ENCODE data around the gene HBG2.

The HBG2 gene

DNA sequence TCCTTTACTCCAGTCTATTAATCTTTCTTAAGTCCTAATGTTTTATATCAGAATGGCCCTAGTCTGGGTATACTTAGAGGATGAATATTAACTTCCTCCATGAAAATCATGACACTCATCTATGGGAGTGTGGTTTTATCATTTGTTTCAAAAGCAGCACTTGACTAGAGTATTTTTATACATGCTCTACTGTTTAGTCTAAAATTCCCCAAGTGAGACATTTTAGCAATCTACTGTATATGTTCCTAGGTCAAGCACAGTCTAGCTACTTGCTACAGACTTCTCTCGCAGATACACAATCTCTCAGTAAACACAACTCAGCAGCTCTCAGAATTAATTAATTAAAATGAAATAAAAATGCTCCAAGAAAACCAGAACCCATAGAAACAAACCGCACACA is 24.8 kb downstream of the HBG2 start:
- DNase-seq (ENCODE audit: low read depth in 2 of 2) = no peak

DNA sequence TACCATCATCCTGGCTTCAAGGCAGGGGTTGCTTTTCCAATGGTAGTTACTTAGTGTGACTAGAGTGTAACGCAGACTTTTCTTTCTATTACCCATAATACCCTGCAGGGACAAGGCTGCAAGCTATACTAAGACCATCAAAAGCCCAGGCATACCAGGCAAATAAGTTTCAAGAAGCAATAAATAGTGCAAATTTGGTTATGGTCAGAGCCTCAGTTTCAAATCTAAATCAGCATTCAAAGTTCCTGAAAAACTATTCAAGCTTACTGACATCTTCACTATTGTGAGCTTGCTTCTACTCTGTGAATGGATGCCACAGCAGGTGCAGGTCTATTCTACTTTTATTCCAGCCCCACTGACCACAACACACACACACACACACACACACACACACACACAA is 25.2 kb downstream of the HBG2 start:
- no peak for DNase-seq (ENCODE audit: low read depth in 2 of 2)

- DNase-seq (ENCODE audit: low read depth in 2 of 2) = no peak
Observed at GRCh38 chr11:5228124-5228523, 26.5 kb downstream of the HBG2 start.

DNA sequence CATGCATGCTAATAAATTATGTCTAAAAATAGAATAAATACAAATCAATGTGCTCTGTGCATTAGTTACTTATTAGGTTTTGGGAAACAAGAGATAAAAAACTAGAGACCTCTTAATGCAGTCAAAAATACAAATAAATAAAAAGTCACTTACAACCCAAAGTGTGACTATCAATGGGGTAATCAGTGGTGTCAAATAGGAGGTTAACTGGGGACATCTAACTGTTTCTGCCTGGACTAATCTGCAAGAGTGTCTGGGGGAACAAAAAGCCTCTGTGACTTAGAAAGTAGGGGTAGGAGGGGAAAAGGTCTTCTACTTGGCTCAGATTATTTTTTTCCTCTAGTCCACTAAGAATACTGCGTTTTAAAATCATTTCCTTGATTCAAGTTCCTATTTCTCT is 26.9 kb downstream of the HBG2 start:
- DNase-seq (ENCODE audit: low read depth in 2 of 2) = no peak

GRCh38 chr11:5226732-5227310 is 27.8 kb downstream of the HBG2 start, which contains the start of gene HBB:
Gene HBB (minus strand): TSS chr11:5227071. CDS start chr11:5227021, 50 bp downstream.
- no peak for DNase-seq (ENCODE audit: low read depth in 2 of 2)

GRCh38 chr11:5225480-5225871 is 29.1 kb downstream of the HBG2 start:
- DNase-seq (ENCODE audit: low read depth in 2 of 2) = no peak

DNA sequence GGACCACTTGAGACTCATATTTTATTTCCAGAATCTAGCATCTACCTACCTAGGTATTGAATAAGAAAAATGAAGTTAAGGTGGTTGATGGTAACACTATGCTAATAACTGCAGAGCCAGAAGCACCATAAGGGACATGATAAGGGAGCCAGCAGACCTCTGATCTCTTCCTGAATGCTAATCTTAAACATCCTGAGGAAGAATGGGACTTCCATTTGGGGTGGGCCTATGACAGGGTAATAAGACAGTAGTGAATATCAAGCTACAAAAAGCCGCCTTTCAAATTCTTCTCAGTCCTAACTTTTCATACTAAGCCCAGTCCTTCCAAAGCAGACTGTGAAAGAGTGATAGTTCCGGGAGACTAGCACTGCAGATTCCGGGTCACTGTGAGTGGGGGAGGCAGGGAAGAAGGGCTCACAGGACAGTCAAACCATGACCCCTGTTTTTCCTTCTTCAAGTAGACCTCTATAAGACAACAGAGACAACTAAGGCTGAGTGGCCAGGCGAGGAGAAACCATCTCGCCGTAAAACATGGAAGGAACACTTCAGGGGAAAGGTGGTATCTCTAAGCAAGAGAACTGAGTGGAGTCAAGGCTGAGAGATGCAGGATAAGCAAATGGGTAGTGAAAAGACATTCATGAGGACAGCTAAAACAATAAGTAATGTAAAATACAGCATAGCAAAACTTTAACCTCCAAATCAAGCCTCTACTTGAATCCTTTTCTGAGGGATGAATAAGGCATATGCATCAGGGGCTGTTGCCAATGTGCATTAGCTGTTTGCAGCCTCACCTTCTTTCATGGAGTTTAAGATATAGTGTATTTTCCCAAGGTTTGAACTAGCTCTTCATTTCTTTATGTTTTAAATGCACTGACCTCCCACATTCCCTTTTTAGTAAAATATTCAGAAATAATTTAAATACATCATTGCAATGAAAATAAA is 29.8 kb downstream of the HBG2 start:
- no peak for DNase-seq (ENCODE audit: low read depth in 2 of 2)

GRCh38 chr11:5223686-5224085 is 30.9 kb downstream of the HBG2 start:
- no peak for DNase-seq (ENCODE audit: low read depth in 2 of 2)

GRCh38 chr11:5223146-5223545 is 31.4 kb downstream of the HBG2 start:
- DNase-seq (ENCODE audit: low read depth in 2 of 2) = no peak

DNA sequence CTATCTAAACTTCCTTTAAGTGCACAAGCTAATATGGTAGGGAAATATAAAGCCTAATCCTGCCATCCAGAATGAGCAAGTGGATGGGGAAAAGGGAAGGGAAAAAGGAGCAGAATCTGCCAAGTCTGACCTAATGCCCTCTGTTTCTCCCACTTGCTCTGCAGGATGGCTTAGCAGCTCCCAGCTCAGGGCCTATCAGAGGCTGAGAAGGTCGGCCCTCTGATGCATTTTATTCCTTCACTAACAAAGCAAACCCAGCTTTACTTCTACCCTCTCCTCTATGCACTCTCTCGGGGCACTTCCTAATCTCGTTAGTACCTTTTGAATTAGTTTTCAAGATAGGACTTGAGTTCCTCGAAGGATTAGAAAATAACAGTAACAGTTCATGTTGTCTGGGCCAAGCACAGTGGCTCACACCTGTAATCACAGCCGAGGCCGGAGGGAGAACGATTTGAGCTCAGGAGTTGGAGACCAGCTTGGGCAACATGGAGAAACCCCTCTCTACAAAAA is 44.1 kb downstream of the HBG2 start:
- no peak for DNase-seq (ENCODE audit: low read depth in 2 of 2)

- DNase-seq (ENCODE audit: low read depth in 2 of 2) = no peak
Observed at GRCh38 chr11:5204787-5205186, 49.8 kb downstream of the HBG2 start.

DNA sequence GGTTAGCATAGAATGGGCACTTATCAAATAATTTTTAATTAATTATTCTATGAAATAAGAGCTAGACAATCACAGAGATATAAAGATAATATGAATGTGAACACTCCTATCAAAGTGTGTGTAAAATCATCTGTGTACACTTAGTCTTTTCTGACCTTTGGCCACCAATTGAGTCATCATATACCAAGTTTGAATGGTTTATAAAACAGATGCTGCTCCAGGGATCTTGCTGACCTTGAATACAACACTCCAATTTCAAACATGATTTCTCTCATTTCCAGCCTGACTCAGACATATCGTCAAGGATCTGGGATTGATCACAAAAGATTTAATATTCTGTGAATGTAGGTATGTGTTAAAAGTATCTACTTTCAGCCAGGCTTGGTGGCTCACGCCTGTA is 51.2 kb downstream of the HBG2 start:
- no peak for DNase-seq (ENCODE audit: low read depth in 2 of 2)

Data from stimulated activated CD4-positive, alpha-beta T cell treated with anti-CD3 and anti-CD28 coated beads, Interleukin-15, amount 100 ng/mL, for 48 hours (primary cell).